HepG2 (cell line): Measurements from ENCODE around the gene IGF2BP1. TPM values are rescaled to one million over a fixed set of nuclear protein-coding genes. Genes with fewer than 3 reads are reported as not detected.
A peak's percentile ranks its signal among the peaks of the same experiment; 100 is the strongest.

ENCODE experiments used
- ATAC-seq: fragments of 200-7000 bp; cut with Tn5 transposase; 3 replicates; pipeline ENCODE4 v1.9.1; 2020; ENCODE audit warnings: mild to moderate bottlenecking, moderate library complexity
- BruUV-seq: library from RNA; stranded (reverse); fragments of 400-500 nt; replicated peaks from 2 replicates; lab custom pipeline; 2021; lab: Mats Ljungman, UMichigan
- CTCF ChIA-PET: fragments of 300-600 bp; formaldehyde crosslinking; extraction: SDS; loops from one replicate; lab custom pipeline; 2021; ENCODE audit warnings: low total read pairs, inconsistent platforms, low intra/inter-chr PET ratio; lab: Yijun Ruan, JAX
- POLR2A ChIA-PET: fragments of 350-600 bp; sonication (Branson Sonifier 250); formaldehyde crosslinking; loops from one replicate; lab custom pipeline; 2020; ENCODE audit warnings: antibody characterized with exemption, inconsistent platforms; lab: Yijun Ruan, JAX
- DNase-seq: peaks from one replicate; pipeline ENCODE4 v3.0.0-alpha.2; 2015; ENCODE audit warnings: low spot score
- FAIRE-seq: peaks from 3 replicates; lab custom pipeline; 2011; peaks lifted over from hg19 to GRCh38; lab: Jason Lieb, UNC
- H2AFZ ChIP-seq: one replicate; pipeline ENCODE4 v1.6.1; 2011; ENCODE audit warnings: low read length, inconsistent platforms
- H3K27ac ChIP-seq: fragments of 300-600 bp; 3 replicates; pipeline ENCODE4 v1.8.0; 2011; ENCODE audit warnings: mixed run types, mild to moderate bottlenecking, mixed read lengths, low read length, inconsistent platforms; ENCODE audit not compliant: insufficient read depth; ENCODE audit errors: extremely low read length
- H3K27me3 ChIP-seq, 2 experiments: fragments of 200-600 bp in 1 of 2; 2 replicates in 1 of 2; 3 replicates in 1 of 2; pipeline versions ENCODE4 v1.6.0 to v1.8.0; 2011; ENCODE audit warnings: low read length in 2 of 2, mild to moderate bottlenecking in 2 of 2, moderate library complexity in 2 of 2, inconsistent platforms in 1 of 2; ENCODE audit not compliant: insufficient read depth in 2 of 2, control insufficient read depth in 1 of 2
- H3K36me3 ChIP-seq, 2 experiments: fragments of 200-600 bp in 1 of 2; replicated peaks in 1 of 2; 2 replicates in 1 of 2; 3 replicates in 1 of 2; pipeline versions ENCODE4 v1.5.1 to v1.8.0; 2011; ENCODE audit warnings: low read length in 2 of 2, inconsistent platforms in 1 of 2; ENCODE audit not compliant: insufficient read depth in 2 of 2, control insufficient read depth in 1 of 2
- H3K4me1 ChIP-seq: 2 replicates; pipeline ENCODE4 v1.5.1; 2012; ENCODE audit warnings: low read length, inconsistent platforms; ENCODE audit not compliant: insufficient read depth
- H3K4me2 ChIP-seq: 2 replicates; pipeline ENCODE4 v1.6.0; 2011; ENCODE audit warnings: low read depth, low read length, inconsistent platforms
- H3K4me3 ChIP-seq, 3 experiments: fragments of 200-600 bp in 1 of 3; sonication (generic), shearing (Covaris generic) in 1 of 3; replicated peaks in 1 of 3; 2 replicates each; pipeline ENCODE4 v1.5.1; 2011 to 2016; ENCODE audit warnings: low read length in 3 of 3, inconsistent platforms in 2 of 3, low read depth in 2 of 3, mild to moderate bottlenecking in 2 of 3, control low read depth in 1 of 3, mixed read lengths in 1 of 3; ENCODE audit not compliant: insufficient read depth in 1 of 3
- H3K79me2 ChIP-seq: one replicate; pipeline ENCODE4 v1.6.1; 2011; ENCODE audit warnings: low read length, inconsistent platforms; ENCODE audit not compliant: insufficient read depth
- H3K9ac ChIP-seq: 2 replicates; pipeline ENCODE4 v1.6.0; 2011; ENCODE audit warnings: mild to moderate bottlenecking, low read depth, low read length, inconsistent platforms; ENCODE audit not compliant: insufficient read depth
- H3K9me3 ChIP-seq: 2 replicates; pipeline ENCODE4 v1.5.1; 2012; ENCODE audit warnings: mild to moderate bottlenecking, low read length
- H4K20me1 ChIP-seq: 2 replicates; pipeline ENCODE4 v1.6.0; 2011; ENCODE audit warnings: inconsistent platforms, mild to moderate bottlenecking, low read length, moderate library complexity; ENCODE audit not compliant: insufficient read depth
- ERF ChIP-seq: IDR thresholded peaks from 2 replicates; pipeline ENCODE4 v1.6.1; 2018; ENCODE audit warnings: missing biosample characterization, missing genetic modification reagents
- GABPB1 ChIP-seq: IDR thresholded peaks from 2 replicates; pipeline ENCODE4 v1.6.1; 2016; ENCODE audit warnings: mild to moderate bottlenecking, missing genetic modification reagents, moderate library complexity, missing compliant biosample characterization
- POGZ ChIP-seq: sonication (generic); formaldehyde crosslinking; IDR thresholded peaks from 2 replicates; pipeline ENCODE4 v1.4.0; 2020; ENCODE audit warnings: mild to moderate bottlenecking, missing genetic modification reagents
- ZBTB8A ChIP-seq: sonication (generic); formaldehyde crosslinking; IDR thresholded peaks from 2 replicates; pipeline ENCODE4 v1.4.0; 2020; ENCODE audit warnings: mild to moderate bottlenecking, low read depth, missing genetic modification reagents, borderline replicate concordance
- ZFP90 ChIP-seq: sonication (generic); formaldehyde crosslinking; IDR thresholded peaks from 2 replicates; pipeline ENCODE4 v1.8.0; 2022; ENCODE audit warnings: missing genetic modification reagents, mild to moderate bottlenecking, inconsistent platforms, borderline replicate concordance
- ZNF546 ChIP-seq: sonication (generic); formaldehyde crosslinking; conservative IDR thresholded peaks from 2 replicates; pipeline ENCODE4 v1.8.1; 2023; ENCODE audit warnings: mild to moderate bottlenecking, missing genetic modification reagents
- ZNF850 ChIP-seq: sonication (generic); formaldehyde crosslinking; conservative IDR thresholded peaks from 2 replicates; pipeline ENCODE4 v1.9.0; 2021; ENCODE audit warnings: mild to moderate bottlenecking, missing genetic modification reagents
- WGBS: methylation state at CpG from one replicate; pipeline ENCODE4 v1.1.6; 2017; ENCODE audit warnings: low lambda C conversion rate; 5-methylcytosine and 5-hydroxymethylcytosine counted together
- in situ Hi-C: cut with HindIII; loops from 2 replicates; pipeline ENCODE4 v1.10.0; 2017; ENCODE audit warnings: low pct_unique_long_range_greater_than_20kb; ENCODE audit not compliant: extremely low pct_ligation_motif_present
- intact Hi-C: fragments of 100-400 bp; cut with micrococcal nuclease; formaldehyde crosslinking; loops from one replicate; pipeline ENCODE4 v1.10.0; 2022; ENCODE audit not compliant: unreplicated experiment
- polyA plus RNA-seq, 8 experiments: library from polyadenylated mRNA; depleted of rRNA in 3 of 8; stranded (reverse) in 7 of 8; unstranded in 1 of 8; fragments of >200 nt; fragmentation: Illumina TruSeq in 4 of 8; extraction: Trizol in 4 of 8; gene quantifications; 2 replicates each; pipeline versions ENCODE4 v1.2.1 to v1.2.3, GENCODE V29; 2011 to 2016; ENCODE audit warnings: low read depth in 4 of 8, missing spikeins in 1 of 8, mixed read lengths in 1 of 8; ENCODE audit not compliant: insufficient read depth in 1 of 8
- total RNA-seq, 5 experiments: library from RNA; depleted of rRNA; stranded (reverse); fragments of >200 nt; fragmentation: Illumina TruSeq; extraction: Trizol; gene quantifications; 2 replicates each; pipeline ENCODE4 v1.2.3, GENCODE V29; 2016; ENCODE audit warnings: low read depth in 1 of 5
- TF ChIP-seq, protein P1 (sequence below): sonication (generic); formaldehyde crosslinking; IDR thresholded peaks from 2 replicates; pipeline ENCODE4 v1.4.0; 2020; ENCODE audit warnings: missing genetic modification reagents, borderline replicate concordance
- TF ChIP-seq, protein P2 (sequence below): sonication (generic); formaldehyde crosslinking; IDR thresholded peaks from 2 replicates; pipeline ENCODE4 v1.8.0; 2022; ENCODE audit warnings: mild to moderate bottlenecking, missing genetic modification reagents, moderate library complexity
- TF ChIP-seq, protein P3 (sequence below): sonication (generic); formaldehyde crosslinking; IDR thresholded peaks from 2 replicates; pipeline ENCODE4 v1.8.0; 2022; ENCODE audit warnings: mild to moderate bottlenecking, missing genetic modification reagents
- TF ChIP-seq, protein P4 (sequence below): sonication (generic); formaldehyde crosslinking; IDR thresholded peaks from 2 replicates; pipeline ENCODE4 v1.9.0; 2021; ENCODE audit warnings: missing genetic modification reagents, mild to moderate bottlenecking, borderline replicate concordance

IGF2BP1 gene
- total and polyA plus RNA-seq, 2 of the 13 experiments (the other 11 are each of a cell fraction or from before 2014, with no cell fraction given): 29.7 to 75.1 TPM

DNA sequence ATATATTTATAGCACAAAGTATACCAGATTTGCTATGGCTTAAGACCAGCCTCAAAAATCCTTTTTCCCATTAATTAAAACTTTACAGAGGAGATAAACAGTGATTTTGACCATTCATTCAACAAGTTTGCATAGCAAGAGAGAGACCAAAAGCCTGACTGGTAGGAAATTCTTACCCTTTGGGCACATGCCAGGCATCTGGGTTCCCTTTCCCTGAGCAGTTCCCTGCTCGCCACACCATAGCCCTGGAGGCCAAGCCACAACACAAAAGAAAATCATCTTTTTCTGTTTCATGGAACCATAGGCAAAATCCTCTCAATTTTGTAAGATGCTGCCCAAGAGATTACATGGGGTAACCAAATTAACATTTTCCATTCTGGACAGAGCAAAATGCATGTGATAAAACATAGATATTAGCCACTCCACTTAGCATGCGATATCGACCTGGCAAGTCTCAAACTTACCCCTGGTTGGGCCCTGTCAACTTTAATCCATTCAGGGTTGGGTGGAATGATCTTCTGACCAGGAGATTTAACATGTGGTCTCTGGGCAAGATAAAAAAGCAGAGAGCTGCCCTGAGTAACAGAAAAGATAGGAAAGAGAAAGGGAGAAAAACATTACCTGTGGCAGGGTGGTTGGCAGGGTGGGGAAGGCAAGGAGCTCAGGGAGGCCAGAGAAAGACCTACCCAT lies 77.8 kb downstream of the IGF2BP1 start:
- H3K4me1 ChIP-seq: peaks cover 48% of the 10 kb centered on the region
- CTCF ChIA-PET: no interaction called here
- H3K27ac ChIP-seq: no peak overlapping the region
- intact Hi-C loops: no loop called here
- no TSS peak for BruUV-seq
- H3K36me3 ChIP-seq: no peaks in the 10 kb centered on the region
- TF ChIP-seq ZNF546 (CRISPR knock-in tag): no peak
- TF ChIP-seq ZFP90 (CRISPR knock-in tag): no peak
- no peak for TF ChIP-seq GABPB1 (CRISPR knock-in tag)
- TF ChIP-seq, protein P1, sequence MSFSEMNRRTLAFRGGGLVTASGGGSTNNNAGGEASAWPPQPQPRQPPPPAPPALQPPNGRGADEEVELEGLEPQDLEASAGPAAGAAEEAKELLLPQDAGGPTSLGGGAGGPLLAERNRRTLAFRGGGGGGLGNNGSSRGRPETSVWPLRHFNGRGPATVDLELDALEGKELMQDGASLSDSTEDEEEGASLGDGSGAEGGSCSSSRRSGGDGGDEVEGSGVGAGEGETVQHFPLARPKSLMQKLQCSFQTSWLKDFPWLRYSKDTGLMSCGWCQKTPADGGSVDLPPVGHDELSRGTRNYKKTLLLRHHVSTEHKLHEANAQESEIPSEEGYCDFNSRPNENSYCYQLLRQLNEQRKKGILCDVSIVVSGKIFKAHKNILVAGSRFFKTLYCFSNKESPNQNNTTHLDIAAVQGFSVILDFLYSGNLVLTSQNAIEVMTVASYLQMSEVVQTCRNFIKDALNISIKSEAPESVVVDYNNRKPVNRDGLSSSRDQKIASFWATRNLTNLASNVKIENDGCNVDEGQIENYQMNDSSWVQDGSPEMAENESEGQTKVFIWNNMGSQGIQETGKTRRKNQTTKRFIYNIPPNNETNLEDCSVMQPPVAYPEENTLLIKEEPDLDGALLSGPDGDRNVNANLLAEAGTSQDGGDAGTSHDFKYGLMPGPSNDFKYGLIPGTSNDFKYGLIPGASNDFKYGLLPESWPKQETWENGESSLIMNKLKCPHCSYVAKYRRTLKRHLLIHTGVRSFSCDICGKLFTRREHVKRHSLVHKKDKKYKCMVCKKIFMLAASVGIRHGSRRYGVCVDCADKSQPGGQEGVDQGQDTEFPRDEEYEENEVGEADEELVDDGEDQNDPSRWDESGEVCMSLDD: no peak
- TF ChIP-seq, protein P2, sequence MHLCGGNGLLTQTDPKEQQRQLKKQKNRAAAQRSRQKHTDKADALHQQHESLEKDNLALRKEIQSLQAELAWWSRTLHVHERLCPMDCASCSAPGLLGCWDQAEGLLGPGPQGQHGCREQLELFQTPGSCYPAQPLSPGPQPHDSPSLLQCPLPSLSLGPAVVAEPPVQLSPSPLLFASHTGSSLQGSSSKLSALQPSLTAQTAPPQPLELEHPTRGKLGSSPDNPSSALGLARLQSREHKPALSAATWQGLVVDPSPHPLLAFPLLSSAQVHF (CRISPR knock-in tag): no peak
- no peak for TF ChIP-seq ZBTB8A (CRISPR knock-in tag)
- no peak for TF ChIP-seq POGZ (CRISPR knock-in tag)
- no peak for TF ChIP-seq ZNF850 (CRISPR knock-in tag)
- no peak for TF ChIP-seq ERF
- TF ChIP-seq, protein P3, sequence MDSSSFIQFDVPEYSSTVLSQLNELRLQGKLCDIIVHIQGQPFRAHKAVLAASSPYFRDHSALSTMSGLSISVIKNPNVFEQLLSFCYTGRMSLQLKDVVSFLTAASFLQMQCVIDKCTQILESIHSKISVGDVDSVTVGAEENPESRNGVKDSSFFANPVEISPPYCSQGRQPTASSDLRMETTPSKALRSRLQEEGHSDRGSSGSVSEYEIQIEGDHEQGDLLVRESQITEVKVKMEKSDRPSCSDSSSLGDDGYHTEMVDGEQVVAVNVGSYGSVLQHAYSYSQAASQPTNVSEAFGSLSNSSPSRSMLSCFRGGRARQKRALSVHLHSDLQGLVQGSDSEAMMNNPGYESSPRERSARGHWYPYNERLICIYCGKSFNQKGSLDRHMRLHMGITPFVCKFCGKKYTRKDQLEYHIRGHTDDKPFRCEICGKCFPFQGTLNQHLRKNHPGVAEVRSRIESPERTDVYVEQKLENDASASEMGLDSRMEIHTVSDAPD (CRISPR knock-in tag): no peak
- TF ChIP-seq, protein P4, sequence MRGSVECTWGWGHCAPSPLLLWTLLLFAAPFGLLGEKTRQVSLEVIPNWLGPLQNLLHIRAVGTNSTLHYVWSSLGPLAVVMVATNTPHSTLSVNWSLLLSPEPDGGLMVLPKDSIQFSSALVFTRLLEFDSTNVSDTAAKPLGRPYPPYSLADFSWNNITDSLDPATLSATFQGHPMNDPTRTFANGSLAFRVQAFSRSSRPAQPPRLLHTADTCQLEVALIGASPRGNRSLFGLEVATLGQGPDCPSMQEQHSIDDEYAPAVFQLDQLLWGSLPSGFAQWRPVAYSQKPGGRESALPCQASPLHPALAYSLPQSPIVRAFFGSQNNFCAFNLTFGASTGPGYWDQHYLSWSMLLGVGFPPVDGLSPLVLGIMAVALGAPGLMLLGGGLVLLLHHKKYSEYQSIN: no peak
- no peaks in the 10 kb centered on the region for H3K27me3 ChIP-seq
- H3K9me3 ChIP-seq: 0 out of 2 replicates have a peak, but pooled peaks cover 9% of the 10 kb centered on the region
- 86% methylated on average over 3 of the region's 3 CpGs for WGBS
- no peak overlapping the region for H2AFZ ChIP-seq
- no peaks in the 10 kb centered on the region for H3K79me2 ChIP-seq
- FAIRE-seq (peak; percentile 28), DNase-seq (no peak), ATAC-seq (no peak)
- no peak overlapping the region for H3K4me2 ChIP-seq
- POLR2A ChIA-PET: interaction anchor here (0.9 to 1.0 kb wide), 2 partner anchors 31 to 183 kb away, joined by 3 to 4 read pairs; partner anchors contain the start of gene ATP5MC1
- no peak overlapping the region for H3K9ac ChIP-seq
- in situ Hi-C loops: no loop called here
- H3K4me3 ChIP-seq: no peak overlapping the region
- H4K20me1 ChIP-seq: no peaks in the 10 kb centered on the region
